H1 (cell line): Measurements from ENCODE around the gene NKX2-8. TPM values are rescaled to one million over a fixed set of nuclear protein-coding genes. Genes with fewer than 3 reads are reported as not detected.
A peak's percentile ranks its signal among the peaks of the same experiment; 100 is the strongest.

Experiments used
- ASH2L ChIP-seq: fragments of 200-600, 300-600 bp; sonication (generic); IDR thresholded peaks from one replicate; pipeline ENCODE4 v1.7.1; 2017; ENCODE audit warnings: low read length
- CTBP2 ChIP-seq: IDR thresholded peaks from 2 replicates; pipeline ENCODE4 v1.7.0; 2011; ENCODE audit warnings: borderline replicate concordance, mild to moderate bottlenecking, moderate library complexity, mixed read lengths, low read length; ENCODE audit not compliant: insufficient read depth, insufficient read length
- EGR1 ChIP-seq: IDR thresholded peaks from 2 replicates; pipeline ENCODE4 v1.6.1; 2011; ENCODE audit warnings: low read depth, low read length, borderline replicate concordance
- EZH2 ChIP-seq: fragments of 200-600 bp; sonication (generic); IDR thresholded peaks from 2 replicates; pipeline ENCODE4 v1.7.1; 2012; ENCODE audit warnings: low read depth, mild to moderate bottlenecking, moderate library complexity, low read length, inconsistent platforms; ENCODE audit not compliant: severe bottlenecking
- KDM5A ChIP-seq: fragments of 200-600 bp; IDR thresholded peaks from 2 replicates; pipeline ENCODE4 v1.7.1; 2012; ENCODE audit warnings: mild to moderate bottlenecking, low read length, inconsistent platforms, mixed read lengths
- NANOG ChIP-seq: IDR thresholded peaks from 2 replicates; pipeline ENCODE4 v1.6.1; 2011; ENCODE audit warnings: low read length, low read depth, mild to moderate bottlenecking, inconsistent platforms; ENCODE audit not compliant: insufficient read depth, poor library complexity, severe bottlenecking
- PHF8 ChIP-seq: fragments of 200-600 bp; sonication (generic); conservative IDR thresholded peaks from 2 replicates; pipeline ENCODE4 v1.7.1; 2012; ENCODE audit warnings: low read depth, mild to moderate bottlenecking, inconsistent platforms, low read length, moderate library complexity
- POLR2A ChIP-seq, 2 experiments: IDR thresholded peaks; 1 replicate in 1 of 2; 2 replicates in 1 of 2; pipeline ENCODE4 v1.6.1; 2011; ENCODE audit warnings: low read depth in 2 of 2, low read length in 2 of 2, mild to moderate bottlenecking in 2 of 2; ENCODE audit errors: control extremely low read depth in 1 of 2
- SIN3A ChIP-seq, 2 experiments: IDR thresholded peaks in 1 of 2; conservative IDR thresholded peaks in 1 of 2; 2 replicates each; pipeline ENCODE4 v1.6.1; 2011 to 2012; ENCODE audit warnings: low read length in 2 of 2, improper control_type of control experiment in 1 of 2, low read depth in 1 of 2, mild to moderate bottlenecking in 1 of 2
- SIRT6 ChIP-seq: IDR thresholded peaks from one replicate; pipeline ENCODE4 v1.7.1; 2012; ENCODE audit warnings: low read length, inconsistent platforms
- SRF ChIP-seq: IDR thresholded peaks from 2 replicates; pipeline ENCODE4 v1.6.1; 2011; ENCODE audit warnings: mild to moderate bottlenecking, low read depth, low read length, moderate library complexity
- TAF7 ChIP-seq: optimal IDR thresholded peaks from 2 replicates; pipeline ENCODE3; 2011; ENCODE audit warnings: low read depth, mild to moderate bottlenecking, inconsistent platforms, low read length, moderate library complexity, borderline replicate concordance
- polyA plus RNA-seq, 7 experiments: library from polyadenylated mRNA; depleted of rRNA in 3 of 7; stranded (reverse) in 5 of 7; unstranded in 2 of 7; fragments of >200 nt in 5 of 7; fragments of 200-250 nt in 2 of 7; gene quantifications; 1 replicate in 5 of 7; 2 replicates in 1 of 7; 4 replicates in 1 of 7; pipeline versions ENCODE4 v1.2.1 to v1.2.3, GENCODE V29; 2011 to 2013; ENCODE audit warnings: missing spikeins in 2 of 7, mixed read lengths in 2 of 7
- total RNA-seq: library from RNA; stranded (reverse); fragmentation: NEBNext Ultra II Directional; extraction: Animal tissue kit (Norgen Biotek cat#: 25700); gene quantifications from 2 replicates; pipeline ENCODE4 v1.2.1, GENCODE V29; 2021

Gene NKX2-8
- total and polyA plus RNA-seq, 2 of the 8 experiments (the other 6 are each of a cell fraction or from before 2014, with no cell fraction given): not detected

- TF ChIP-seq CTBP2: no peak
- TF ChIP-seq TAF7: no peak
- TF ChIP-seq EZH2: peak; percentile 98
- TF ChIP-seq ASH2L: peak; percentile 64
- no peak for TF ChIP-seq NANOG
- TF ChIP-seq SRF: no peak
- TF ChIP-seq KDM5A: no peak
- no peak for TF ChIP-seq SIRT6
- TF ChIP-seq EGR1: peak; percentile 73; the same call in 1 of the 2 replicates
- TF ChIP-seq POLR2A (IDR thresholded peaks at IDR 0.05; ENCODE audit: control extremely low read depth in 1 of 2, low read depth in 2 of 2, low read length in 2 of 2): no peak
- no peak for TF ChIP-seq PHF8
- TF ChIP-seq SIN3A (conservative IDR thresholded peaks at IDR 0.05 in 1 of 2, IDR thresholded peaks at IDR 0.05 in 1 of 2; ENCODE audit: low read depth in 1 of 2, low read length in 2 of 2): no peak
Observed at GRCh38 chr14:36580856-36581831, 1.3 kb downstream of the NKX2-8 start (continued).
